RWPE2 (cell line): ENCODE data around the gene FAM118B.
A peak's percentile ranks its signal among the peaks of the same experiment; 100 is the strongest.

ENCODE experiments used
- ATAC-seq: fragments of 200-7000 bp; cut with Tn5 transposase; 3 replicates; pipeline ENCODE4 v1.9.1; 2021; ENCODE audit warnings: low read depth
- DNase-seq: peaks from one replicate; pipeline ENCODE4 v3.0.0-alpha.2; 2020; ENCODE audit warnings: low spot score
- H3K27ac ChIP-seq: fragments of 450-650 bp; 2 replicates; pipeline ENCODE4 v1.5.1; 2017; ENCODE audit warnings: mild to moderate bottlenecking; ENCODE audit not compliant: poor library complexity, severe bottlenecking
- H3K27me3 ChIP-seq: fragments of 250-450 bp; sonication (Bioruptor Pico); 2 replicates; pipeline ENCODE4 v1.5.1; 2021; ENCODE audit warnings: mild to moderate bottlenecking, moderate library complexity; ENCODE audit not compliant: insufficient read depth, poor library complexity, severe bottlenecking
- H3K36me3 ChIP-seq: fragments of 250-450 bp; sonication (Bioruptor Pico); 2 replicates; pipeline ENCODE4 v1.5.1; 2020; ENCODE audit warnings: low read depth, mild to moderate bottlenecking, moderate library complexity
- H3K4me1 ChIP-seq: fragments of 250-450 bp; sonication (Bioruptor Pico); 2 replicates; pipeline ENCODE4 v1.5.1; 2021; ENCODE audit warnings: mild to moderate bottlenecking, moderate library complexity; ENCODE audit not compliant: insufficient read depth, poor library complexity, severe bottlenecking
- H3K4me3 ChIP-seq: fragments of 250-450 bp; sonication (Bioruptor Pico); 2 replicates; pipeline ENCODE4 v1.5.1; 2021; ENCODE audit warnings: mild to moderate bottlenecking, moderate library complexity; ENCODE audit not compliant: severe bottlenecking
- H3K9me3 ChIP-seq: fragments of 250-450 bp; sonication (Bioruptor Pico); 2 replicates; pipeline ENCODE4 v1.5.1; 2021; ENCODE audit warnings: mild to moderate bottlenecking, moderate library complexity; ENCODE audit not compliant: severe bottlenecking
- TF ChIP-seq, protein P1 (sequence below): fragments of 450-650 bp; IDR thresholded peaks from one replicate; pipeline ENCODE4 v1.5.1; 2017; ENCODE audit warnings: mild to moderate bottlenecking, moderate library complexity; ENCODE audit not compliant: poor library complexity, severe bottlenecking

FAM118B gene

GRCh38 chr11:126265811-126266210 lies 54.2 kb downstream of the FAM118B start:
- ATAC-seq = no peak
- no peak for DNase-seq
- Histone ChIP-seq H3K4me3 (no peak overlapping the region), H3K36me3 (peaks cover 53% of the 10 kb centered on the region), H3K27me3 (no peaks in the 10 kb centered on the region), H3K9me3 (no peaks in the 10 kb centered on the region), H3K4me1 (no peaks in the 10 kb centered on the region), H3K27ac (no peak overlapping the region)
- TF ChIP-seq, protein P1, sequence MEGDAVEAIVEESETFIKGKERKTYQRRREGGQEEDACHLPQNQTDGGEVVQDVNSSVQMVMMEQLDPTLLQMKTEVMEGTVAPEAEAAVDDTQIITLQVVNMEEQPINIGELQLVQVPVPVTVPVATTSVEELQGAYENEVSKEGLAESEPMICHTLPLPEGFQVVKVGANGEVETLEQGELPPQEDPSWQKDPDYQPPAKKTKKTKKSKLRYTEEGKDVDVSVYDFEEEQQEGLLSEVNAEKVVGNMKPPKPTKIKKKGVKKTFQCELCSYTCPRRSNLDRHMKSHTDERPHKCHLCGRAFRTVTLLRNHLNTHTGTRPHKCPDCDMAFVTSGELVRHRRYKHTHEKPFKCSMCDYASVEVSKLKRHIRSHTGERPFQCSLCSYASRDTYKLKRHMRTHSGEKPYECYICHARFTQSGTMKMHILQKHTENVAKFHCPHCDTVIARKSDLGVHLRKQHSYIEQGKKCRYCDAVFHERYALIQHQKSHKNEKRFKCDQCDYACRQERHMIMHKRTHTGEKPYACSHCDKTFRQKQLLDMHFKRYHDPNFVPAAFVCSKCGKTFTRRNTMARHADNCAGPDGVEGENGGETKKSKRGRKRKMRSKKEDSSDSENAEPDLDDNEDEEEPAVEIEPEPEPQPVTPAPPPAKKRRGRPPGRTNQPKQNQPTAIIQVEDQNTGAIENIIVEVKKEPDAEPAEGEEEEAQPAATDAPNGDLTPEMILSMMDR = no peak

DNA sequence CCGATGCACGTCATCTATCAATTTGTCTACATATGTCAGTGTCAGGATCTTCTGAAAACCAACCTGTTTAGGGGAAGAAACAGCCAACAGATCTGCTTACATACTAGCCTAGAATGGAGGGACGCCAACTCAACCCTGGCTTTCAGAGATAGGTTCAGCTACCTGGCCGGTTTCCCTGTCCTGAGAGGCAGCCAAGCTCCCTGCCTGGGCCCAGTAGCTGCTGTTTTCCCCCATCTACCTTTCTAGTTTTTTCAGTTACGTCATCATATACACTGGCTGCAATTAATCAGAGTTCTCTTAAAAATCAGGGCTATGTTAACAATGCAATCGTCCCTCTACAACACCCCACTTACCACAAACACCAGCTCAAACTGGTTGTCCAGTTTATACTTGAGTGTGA lies 56.1 kb downstream of the FAM118B start:
- TF ChIP-seq, protein P1 = no peak
- DNase-seq = no peak
- Histone ChIP-seq H3K4me3 (peak overlapping the region; percentile 70), H3K27ac (peak overlapping the region; percentile 36), H3K27me3 (no peaks in the 10 kb centered on the region), H3K36me3 (peaks cover 51% of the 10 kb centered on the region), H3K4me1 (no peaks in the 10 kb centered on the region), H3K9me3 (no peaks in the 10 kb centered on the region)
- ATAC-seq = no peak

DNA sequence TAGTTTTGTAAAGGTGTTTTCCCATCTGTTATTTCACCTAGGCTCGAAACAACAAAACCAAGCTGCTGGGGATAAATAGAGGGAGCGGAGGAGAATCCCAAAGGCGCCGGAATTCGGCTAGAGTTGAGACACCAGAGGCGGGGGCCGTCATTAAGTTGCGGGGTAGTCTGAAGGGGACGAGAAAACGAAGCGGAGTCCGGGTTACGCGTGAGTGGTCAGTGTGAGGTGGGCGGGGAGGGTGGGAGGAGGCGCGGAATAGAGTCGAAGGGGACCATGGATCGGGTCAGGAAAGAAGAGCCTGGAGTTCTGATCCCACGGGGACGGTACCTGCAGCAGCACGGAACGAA lies 56.8 kb downstream of the FAM118B start:
- Histone ChIP-seq H3K4me1 (no peaks in the 10 kb centered on the region), H3K9me3 (no peaks in the 10 kb centered on the region), H3K4me3 (peak overlapping the region; percentile 70), H3K27me3 (no peaks in the 10 kb centered on the region), H3K27ac (peak overlapping the region; percentile 36), H3K36me3 (peaks cover 50% of the 10 kb centered on the region)
- DNase-seq = no peak
- TF ChIP-seq, protein P1 = no peak
- ATAC-seq = peak; percentile 19

DNA sequence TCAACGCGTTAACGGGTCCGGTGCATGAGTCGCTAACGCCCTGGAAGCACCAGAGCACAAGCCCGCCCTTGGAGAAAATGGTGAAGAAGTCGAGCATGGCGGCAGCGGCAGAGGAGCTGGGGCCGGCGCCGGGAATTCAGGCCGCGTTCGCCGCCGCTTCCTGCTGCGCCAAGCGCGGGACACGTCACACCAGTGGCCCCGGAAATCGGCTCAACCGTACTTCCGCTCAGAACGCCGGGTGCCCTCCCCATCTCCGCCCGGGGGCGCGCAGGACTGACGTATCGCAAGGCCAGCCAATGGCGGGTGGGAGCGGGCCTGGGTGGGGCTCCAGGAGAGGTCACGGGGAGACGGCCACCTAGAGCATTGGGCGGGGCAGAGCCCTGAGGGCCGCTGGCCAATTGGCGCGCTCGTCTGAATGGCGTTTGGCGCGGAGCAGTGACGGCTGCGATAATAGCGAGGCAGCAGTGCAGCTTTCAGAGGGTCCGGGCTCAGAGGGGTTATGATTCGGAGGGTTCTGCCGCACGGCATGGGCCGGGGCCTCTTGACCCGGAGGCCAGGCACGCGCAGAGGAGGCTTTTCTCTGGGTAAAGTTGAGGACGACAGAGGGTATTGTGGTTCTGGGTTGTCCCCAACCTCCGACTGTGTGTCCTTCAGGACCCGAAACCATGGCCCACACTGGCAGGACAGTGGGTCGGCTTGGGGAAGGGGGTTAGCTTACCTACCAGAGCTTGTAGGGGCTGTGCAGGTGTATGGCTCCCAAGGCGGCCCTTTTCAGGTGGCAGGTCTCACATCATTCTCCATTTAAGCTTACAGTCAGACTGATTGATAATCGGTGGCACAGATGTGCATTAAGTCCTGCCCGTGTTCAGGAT lies 57.4 kb downstream of the FAM118B start, which contains the start of the genes FOXRED1 and SRPRA:
Gene FOXRED1, plus strand, starts transcription at position 447 of the 872 bp plus-strand sequence. Its CDS starts 53 bp downstream, at position 500.
Gene SRPRA, minus strand, starts transcription at position 188 of the 872 bp plus-strand sequence. Its CDS starts 91 bp downstream, at position 97.
- H3K4me1 ChIP-seq = no peaks in the 10 kb centered on the region
- DNase-seq (peak; percentile 99), ATAC-seq (peak; percentile 96)
- H3K9me3 ChIP-seq = no peaks in the 10 kb centered on the region
- H3K27ac ChIP-seq = peak within 1 kb of the TSS; percentile 36
- peaks cover 50% of the 10 kb centered on the region for H3K36me3 ChIP-seq
- H3K4me3 ChIP-seq = peak within 1 kb of the TSS; percentile 70
- TF ChIP-seq, protein P1 = no peak
- no peaks in the 10 kb centered on the region for H3K27me3 ChIP-seq

GRCh38 chr11:126277322-126277721 lies 65.7 kb downstream of the FAM118B start:
- no peak for ATAC-seq
- H3K36me3 ChIP-seq = peaks cover 31% of the 10 kb centered on the region

More at GRCh38 chr11:126277322-126277721, 65.7 kb downstream of the FAM118B start:
- no peaks in the 10 kb centered on the region for H3K9me3 ChIP-seq
- TF ChIP-seq, protein P1 = no peak
- H3K27me3 ChIP-seq = no peaks in the 10 kb centered on the region
- no peak overlapping the region for H3K27ac ChIP-seq
- DNase-seq = no peak
- no peak overlapping the region for H3K4me3 ChIP-seq
- H3K4me1 ChIP-seq = no peaks in the 10 kb centered on the region
